Central memory CD8-positive, alpha-beta T cell (primary cell): ENCODE results near the gene PPRC1.

Experiments
- ATAC-seq: fragments of 150-1000 bp; cut with Tn5 transposase; replicated peaks from 2 replicates; pipeline ENCODE4 v1.10.0; 2022; ENCODE audit warnings: mild to moderate bottlenecking, moderate FRiP score, moderate number of reproducible peaks; ENCODE audit not compliant: poor library complexity, severe bottlenecking; ENCODE audit errors: extremely low read depth
- DNase-seq, 2 donors: peaks; one replicate each; pipeline ENCODE4 v3.0.0; 2021; ENCODE audit warnings: low spot score in 2 of 2
- H3K27ac Mint-ChIP-seq: one replicate; pipeline ENCODE4 v1.8.0; 2022; ENCODE audit warnings: low read depth, mild to moderate bottlenecking, moderate library complexity, mixed read lengths
- H3K27me3 Mint-ChIP-seq: one replicate; pipeline ENCODE4 v1.8.0; 2022; ENCODE audit warnings: mixed read lengths
- H3K36me3 Mint-ChIP-seq: one replicate; pipeline ENCODE4 v1.8.0; 2022; ENCODE audit warnings: mild to moderate bottlenecking, moderate library complexity, mixed read lengths; ENCODE audit not compliant: insufficient read depth
- H3K4me1 Mint-ChIP-seq: one replicate; pipeline ENCODE4 v1.8.0; 2022; ENCODE audit warnings: mixed read lengths
- H3K4me3 Mint-ChIP-seq: one replicate; pipeline ENCODE4 v1.8.0; 2022; ENCODE audit warnings: mild to moderate bottlenecking, moderate library complexity, mixed read lengths
- H3K9me3 Mint-ChIP-seq: one replicate; pipeline ENCODE4 v1.8.0; 2022; ENCODE audit warnings: mixed read lengths

The PPRC1 gene

GRCh38 chr10:102132563-102133372, at the start of gene PPRC1:
PPRC1 (plus strand) TSS chr10:102133040; CDS start chr10:102133069, 29 bp downstream.
- Mint-ChIP-seq H3K9me3 (no peaks in the 10 kb centered on the region), H3K4me3 (peak within 1 kb of the TSS; percentile 98), H3K27me3 (no peaks in the 10 kb centered on the region), H3K4me1 (peaks cover 38% of the 10 kb centered on the region), H3K36me3 (peaks cover 10% of the 10 kb centered on the region), H3K27ac (peak within 1 kb of the TSS; percentile 96)
- ATAC-seq (peak; percentile 97), DNase-seq (peak; percentile 91 to 97)

GRCh38 chr10:102083541-102083940, 49.3 kb upstream of the PPRC1 start:
- H3K27me3 Mint-ChIP-seq = no peaks in the 10 kb centered on the region
- H3K4me3 Mint-ChIP-seq = no peak overlapping the region

GRCh38 chr10:102085336-102085735, 47.5 kb upstream of the PPRC1 start:
- H3K27me3 Mint-ChIP-seq = no peaks in the 10 kb centered on the region
- H3K4me1 Mint-ChIP-seq = no peaks in the 10 kb centered on the region
- no peak for DNase-seq
- H3K27ac Mint-ChIP-seq = no peak overlapping the region
- no peak overlapping the region for H3K4me3 Mint-ChIP-seq
- H3K9me3 Mint-ChIP-seq = no peaks in the 10 kb centered on the region
- peaks cover 2% of the 10 kb centered on the region for H3K36me3 Mint-ChIP-seq
- ATAC-seq = no peak

More at GRCh38 chr10:102083541-102083940, 49.3 kb upstream of the PPRC1 start:
- no peaks in the 10 kb centered on the region for H3K4me1 Mint-ChIP-seq
- DNase-seq = no peak
- no peak for ATAC-seq
- H3K9me3 Mint-ChIP-seq = no peaks in the 10 kb centered on the region
- peaks cover 2% of the 10 kb centered on the region for H3K36me3 Mint-ChIP-seq
- no peak overlapping the region for H3K27ac Mint-ChIP-seq

- ATAC-seq (no peak), DNase-seq (no peak)
- Mint-ChIP-seq H3K9me3 (no peaks in the 10 kb centered on the region), H3K4me3 (no peak overlapping the region), H3K36me3 (peaks cover 2% of the 10 kb centered on the region), H3K27ac (no peak overlapping the region), H3K27me3 (no peaks in the 10 kb centered on the region), H3K4me1 (no peaks in the 10 kb centered on the region)
Observed at GRCh38 chr10:102086196-102086595, 46.6 kb upstream of the PPRC1 start.

GRCh38 chr10:102090772-102091171, 42.1 kb upstream of the PPRC1 start:
- Mint-ChIP-seq H3K27me3 (no peaks in the 10 kb centered on the region), H3K27ac (peak overlapping the region; percentile 68), H3K36me3 (no peaks in the 10 kb centered on the region), H3K4me3 (no peak overlapping the region), H3K4me1 (no peaks in the 10 kb centered on the region), H3K9me3 (no peaks in the 10 kb centered on the region)
- ATAC-seq = no peak
- DNase-seq = no peak

- ATAC-seq (no peak), DNase-seq (no peak)
- Mint-ChIP-seq H3K36me3 (peaks cover 8% of the 10 kb centered on the region), H3K27me3 (no peaks in the 10 kb centered on the region), H3K27ac (no peak overlapping the region), H3K4me1 (no peaks in the 10 kb centered on the region), H3K9me3 (no peaks in the 10 kb centered on the region), H3K4me3 (no peak overlapping the region)
Observed at GRCh38 chr10:102096449-102096848, 36.4 kb upstream of the PPRC1 start.

- no peak for DNase-seq
- H3K4me3 Mint-ChIP-seq = no peak overlapping the region
- peaks cover 15% of the 10 kb centered on the region for H3K36me3 Mint-ChIP-seq
- H3K27me3 Mint-ChIP-seq = no peaks in the 10 kb centered on the region
- H3K4me1 Mint-ChIP-seq = peaks cover 10% of the 10 kb centered on the region
- ATAC-seq = no peak
- no peak overlapping the region for H3K27ac Mint-ChIP-seq
- no peaks in the 10 kb centered on the region for H3K9me3 Mint-ChIP-seq
Observed at GRCh38 chr10:102101152-102101551, 31.7 kb upstream of the PPRC1 start.

GRCh38 chr10:102102421-102102820, 30.4 kb upstream of the PPRC1 start:
- H3K36me3 Mint-ChIP-seq = peaks cover 18% of the 10 kb centered on the region
- no peak overlapping the region for H3K27ac Mint-ChIP-seq
- DNase-seq (no peak), ATAC-seq (no peak)
- no peak overlapping the region for H3K4me3 Mint-ChIP-seq
- no peaks in the 10 kb centered on the region for H3K27me3 Mint-ChIP-seq
- peaks cover 10% of the 10 kb centered on the region for H3K4me1 Mint-ChIP-seq
- no peaks in the 10 kb centered on the region for H3K9me3 Mint-ChIP-seq

GRCh38 chr10:102106998-102107397, 25.8 kb upstream of the PPRC1 start:
- H3K27me3 Mint-ChIP-seq = no peaks in the 10 kb centered on the region
- no peaks in the 10 kb centered on the region for H3K9me3 Mint-ChIP-seq
- H3K36me3 Mint-ChIP-seq = peaks cover 37% of the 10 kb centered on the region
- DNase-seq (no peak), ATAC-seq (no peak)
- no peak overlapping the region for H3K4me3 Mint-ChIP-seq
- peaks cover 33% of the 10 kb centered on the region for H3K4me1 Mint-ChIP-seq
- H3K27ac Mint-ChIP-seq = peak overlapping the region; percentile 55

- Mint-ChIP-seq H3K4me1 (peaks cover 50% of the 10 kb centered on the region), H3K27me3 (no peaks in the 10 kb centered on the region), H3K27ac (no peak overlapping the region), H3K9me3 (no peaks in the 10 kb centered on the region), H3K4me3 (no peak overlapping the region), H3K36me3 (peaks cover 37% of the 10 kb centered on the region)
- no peak for DNase-seq
- no peak for ATAC-seq
Observed at GRCh38 chr10:102109166-102110116, 23.4 kb upstream of the PPRC1 start.

GRCh38 chr10:102111276-102111675, 21.6 kb upstream of the PPRC1 start:
- no peak for DNase-seq
- Mint-ChIP-seq H3K27ac (no peak overlapping the region), H3K9me3 (no peaks in the 10 kb centered on the region), H3K4me3 (no peak overlapping the region), H3K27me3 (no peaks in the 10 kb centered on the region), H3K4me1 (peaks cover 56% of the 10 kb centered on the region), H3K36me3 (peaks cover 36% of the 10 kb centered on the region)
- ATAC-seq = no peak

- Mint-ChIP-seq H3K36me3 (peaks cover 34% of the 10 kb centered on the region), H3K4me3 (peak overlapping the region; percentile 7), H3K27ac (no peak overlapping the region), H3K4me1 (peaks cover 66% of the 10 kb centered on the region), H3K27me3 (no peaks in the 10 kb centered on the region), H3K9me3 (no peaks in the 10 kb centered on the region)
- DNase-seq = no peak
- no peak for ATAC-seq
Observed at GRCh38 chr10:102112210-102112817, 20.5 kb upstream of the PPRC1 start.
